Embryonic facial prominence (tissue), 1 donor: ENCODE data around the gene RALGPS1.
"Not testable (repeated sequence)": the region's sequence is repeated elsewhere in the genome, so short reads cannot be mapped to it uniquely, and the experiment has no call there.

Experiments
- DNase-seq: peaks from one replicate; pipeline ENCODE4 v3.0.0-alpha.2; 2016; ENCODE audit errors: extremely low spot score

RALGPS1 gene

DNA sequence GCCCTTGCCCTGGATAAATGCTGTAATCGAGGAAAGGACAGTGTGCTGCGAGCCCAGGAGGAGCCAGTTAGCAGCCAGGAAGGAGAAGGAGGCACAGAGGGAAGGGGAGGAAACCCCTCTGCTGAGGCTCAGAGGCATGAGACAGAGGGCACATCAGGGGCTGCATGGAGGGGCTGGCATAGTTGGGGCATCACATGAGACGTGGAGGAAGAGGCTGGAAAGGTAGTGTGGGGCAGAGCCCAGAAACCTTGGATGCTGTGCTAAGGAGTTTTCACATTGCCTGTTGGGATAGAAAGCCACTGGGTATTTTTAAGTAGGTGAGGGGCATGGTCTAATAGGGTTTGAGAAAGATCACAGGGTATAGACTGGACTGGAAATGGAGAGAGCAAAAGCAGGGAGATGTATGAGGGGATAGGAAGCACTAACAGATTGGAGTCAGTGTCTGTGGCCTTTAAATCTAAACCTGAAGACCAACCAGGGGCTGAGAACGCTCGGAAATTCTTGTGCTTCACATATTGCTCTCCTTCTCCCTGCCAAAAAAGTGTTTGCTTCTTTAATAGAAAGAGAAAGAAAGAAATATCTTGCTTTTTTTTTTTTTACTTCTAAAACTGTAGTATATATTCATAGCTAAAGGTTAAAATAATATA lies 240.9 kb downstream of the RALGPS1 start:
- DNase-seq, result no peak

DNA sequence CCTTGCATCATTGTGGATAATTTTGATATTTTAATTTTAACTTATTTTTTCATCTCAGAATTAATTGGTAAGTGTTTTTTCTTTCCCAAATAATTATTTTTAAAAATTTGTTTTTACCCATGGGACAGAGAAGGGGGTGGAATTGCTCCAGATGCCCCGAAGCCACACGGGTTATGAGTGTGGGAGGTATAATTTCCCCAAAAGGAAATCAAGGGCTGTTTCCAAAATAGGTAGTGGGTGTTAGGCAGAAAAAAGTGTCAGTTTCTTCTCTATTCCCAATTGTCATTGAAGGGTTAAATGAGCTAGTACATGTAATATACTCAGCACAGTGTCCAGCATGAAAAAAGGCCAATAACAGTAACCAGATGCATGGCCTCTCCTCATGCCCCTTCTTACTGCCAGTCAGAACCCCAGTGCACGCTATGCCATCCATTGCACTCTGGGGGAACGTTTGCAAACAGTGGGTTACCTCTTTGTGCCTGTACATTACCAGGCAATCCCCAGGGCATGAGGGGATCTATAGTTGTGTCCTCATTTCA lies 244.3 kb downstream of the RALGPS1 start:
- DNase-seq, result no peak

DNA sequence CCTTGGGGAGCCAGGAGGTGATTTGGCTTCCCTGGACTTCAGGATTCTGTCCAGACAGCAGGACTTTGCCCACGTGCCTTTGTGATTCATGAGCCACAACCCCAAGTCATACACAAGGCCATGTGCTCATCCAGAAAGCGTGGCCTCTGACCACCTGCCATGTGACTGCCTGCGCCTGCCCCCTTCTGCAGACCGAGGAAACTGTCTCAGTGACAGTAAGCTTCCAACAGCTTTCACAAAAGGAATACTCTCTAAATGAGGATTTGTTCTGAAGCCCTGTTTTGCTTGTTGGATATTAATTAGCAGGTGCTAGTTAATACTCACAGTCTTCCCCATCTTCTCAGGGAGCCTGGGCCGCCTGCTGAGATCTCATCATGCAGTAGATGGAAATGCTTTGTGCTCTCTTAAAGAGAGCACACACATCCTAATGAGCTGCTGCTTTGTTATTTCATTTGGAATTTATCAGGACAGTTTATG lies 244.8 kb downstream of the RALGPS1 start:
- DNase-seq, result no peak

DNA sequence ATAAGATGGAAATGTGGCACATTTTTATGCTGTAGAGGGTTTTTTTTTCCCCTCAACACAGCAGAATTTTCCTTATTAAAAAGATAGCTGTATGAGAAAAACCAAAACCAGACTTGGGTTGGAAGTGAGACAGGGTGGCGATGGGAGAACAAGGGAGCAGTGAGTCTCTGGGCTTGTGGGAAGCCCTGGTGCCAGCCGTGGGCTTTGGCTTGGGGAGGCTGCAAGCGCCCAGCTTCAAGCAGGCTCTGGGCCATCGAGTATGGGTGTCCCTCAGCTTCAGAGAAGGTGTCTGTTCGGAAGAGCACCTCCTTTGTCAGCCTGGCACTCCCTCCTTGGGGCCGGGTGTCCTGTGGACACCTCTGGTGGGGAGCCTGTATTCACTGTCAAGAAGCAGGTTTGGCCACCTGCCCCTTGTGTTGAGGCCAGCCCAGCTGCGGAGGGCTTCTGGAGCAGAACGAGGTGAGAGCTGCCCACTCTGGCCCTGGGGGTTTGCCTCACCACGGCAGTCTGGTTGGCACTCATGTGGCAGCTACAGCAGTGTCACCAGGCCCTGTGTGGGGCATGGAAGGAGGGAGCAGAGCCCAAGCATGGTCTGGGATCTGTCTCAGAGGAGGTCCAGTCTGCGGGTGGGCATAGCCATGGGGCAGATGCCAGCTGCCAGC lies 245.5 kb downstream of the RALGPS1 start:
- DNase-seq, result no peak

DNA sequence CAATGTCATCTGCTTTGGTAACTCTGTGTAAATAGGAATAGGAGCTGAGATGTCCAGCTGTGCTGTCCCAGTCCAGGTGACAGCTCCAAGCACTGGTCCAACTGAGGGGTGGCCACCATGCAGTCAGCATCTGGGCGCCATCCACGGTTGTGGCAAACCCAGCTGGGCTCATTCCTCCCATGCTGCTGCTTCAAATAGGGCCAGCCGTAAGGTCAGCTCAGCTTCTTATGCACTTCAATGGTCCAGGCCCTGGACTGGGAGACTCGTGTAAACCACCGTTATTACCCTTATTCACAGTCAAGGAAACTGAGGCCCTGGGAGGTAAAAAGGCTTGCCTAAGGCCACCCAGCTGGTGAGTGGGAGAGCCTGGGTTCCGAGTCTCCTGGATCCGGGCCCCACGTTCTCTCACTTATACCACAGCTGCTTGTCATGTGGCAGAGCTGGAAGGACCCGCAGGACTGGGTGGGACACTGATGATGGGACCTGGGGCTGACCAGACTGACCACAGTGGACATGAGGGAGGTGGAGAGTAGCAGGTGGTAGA lies 246.6 kb downstream of the RALGPS1 start:
- DNase-seq, result no peak

DNA sequence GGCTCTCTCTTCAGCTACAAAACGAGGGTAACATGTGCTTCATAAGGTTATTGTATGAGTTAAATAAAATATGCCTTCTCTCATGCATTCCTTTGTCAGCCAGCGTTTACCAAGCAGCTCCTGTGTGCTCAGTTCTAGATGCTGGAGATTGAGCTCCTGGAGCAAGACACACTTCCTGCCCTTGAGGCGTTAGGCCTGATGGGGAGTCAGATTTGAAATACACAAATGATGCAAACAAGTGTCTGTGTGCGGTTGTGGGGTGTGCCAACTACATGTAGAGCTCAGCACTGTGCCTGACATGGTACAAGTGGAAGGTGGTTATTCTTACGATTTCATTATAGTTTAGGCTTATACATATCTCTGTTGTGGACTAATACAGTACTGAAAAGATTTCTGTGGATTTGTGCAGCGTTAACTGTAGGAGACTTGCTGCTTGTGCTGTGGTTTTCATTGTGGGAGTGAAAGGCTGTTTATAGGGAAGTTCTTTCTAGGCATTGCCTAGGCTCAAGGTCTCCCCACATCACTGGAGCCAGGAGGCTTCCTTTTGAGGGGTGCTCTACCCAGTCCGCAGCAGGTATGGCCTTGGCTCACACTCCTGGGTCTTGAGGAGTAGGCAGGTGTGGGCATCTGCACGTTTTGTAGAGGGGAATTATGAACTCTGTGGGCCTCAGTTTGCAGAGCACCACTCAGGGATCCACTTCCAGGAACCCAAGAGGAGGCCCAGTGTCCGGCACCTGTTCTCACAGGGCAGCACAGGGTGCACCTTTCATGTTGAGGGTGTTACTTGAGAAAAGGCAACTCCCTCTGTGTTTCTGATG lies 247.7 kb downstream of the RALGPS1 start:
- DNase-seq, result no peak

DNA sequence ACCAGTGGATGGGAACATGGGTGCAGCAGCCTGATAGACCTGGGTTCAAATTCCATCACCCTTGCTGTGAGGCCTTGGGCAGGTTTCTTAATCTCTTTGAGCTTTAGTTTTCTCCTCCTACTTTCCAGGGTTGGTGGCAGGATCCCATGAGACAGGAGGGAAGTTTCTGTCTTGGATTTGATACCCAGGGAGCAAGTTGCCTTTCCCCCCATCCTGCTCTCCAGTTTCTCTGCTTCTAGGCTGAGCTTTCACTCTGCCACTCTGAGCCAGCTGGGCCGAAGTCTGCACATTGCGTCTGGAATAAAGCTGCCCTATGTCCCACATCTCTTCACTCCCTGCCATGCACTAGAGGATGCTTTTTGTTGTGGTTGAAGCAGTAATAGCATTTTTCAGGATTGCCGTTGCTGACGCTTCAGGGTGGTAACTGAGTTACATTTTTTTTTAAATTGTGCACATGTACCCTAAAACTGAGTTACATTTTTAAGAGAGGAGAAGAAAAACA lies 248.3 kb downstream of the RALGPS1 start:
- DNase-seq, result no peak

DNA sequence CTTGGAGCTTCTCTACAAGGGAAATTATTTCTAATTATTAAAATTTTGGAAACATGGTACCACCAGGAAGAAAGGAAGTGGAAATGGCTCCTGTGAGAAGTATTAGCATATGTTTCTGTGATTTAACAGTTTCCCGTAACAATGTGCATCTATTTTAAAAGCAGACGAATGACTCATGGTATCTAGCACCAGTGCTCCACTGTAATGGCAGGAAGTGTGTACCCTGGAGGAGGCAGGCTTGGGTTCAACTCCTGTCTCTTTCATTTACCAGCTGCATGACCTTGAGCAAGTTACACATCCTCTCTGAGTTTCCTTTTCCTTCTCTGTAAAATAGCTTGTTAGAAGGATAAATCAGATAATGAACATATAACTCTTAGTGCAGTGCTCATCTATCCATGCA lies 248.8 kb downstream of the RALGPS1 start:
- no peak for DNase-seq

DNA sequence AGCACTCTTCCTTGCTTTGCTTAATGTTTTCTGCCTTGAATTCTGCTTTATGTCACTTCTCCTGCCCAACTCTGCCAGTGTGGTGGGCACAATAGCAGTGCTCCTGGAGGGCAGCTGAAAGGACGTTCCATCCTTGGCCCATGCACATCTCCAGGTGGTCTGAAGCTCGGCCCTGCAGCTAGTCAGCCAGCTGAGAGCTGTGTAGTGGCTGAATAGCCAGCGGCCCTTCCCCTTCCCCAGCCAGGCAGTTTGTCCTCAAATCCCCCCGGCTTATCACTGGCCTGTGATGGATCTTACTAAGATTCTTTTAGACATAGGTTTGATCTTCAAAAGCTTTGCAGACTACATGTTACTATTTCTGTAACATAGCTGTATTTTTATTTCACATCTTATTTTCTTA lies 250.5 kb downstream of the RALGPS1 start:
- no peak for DNase-seq

DNA sequence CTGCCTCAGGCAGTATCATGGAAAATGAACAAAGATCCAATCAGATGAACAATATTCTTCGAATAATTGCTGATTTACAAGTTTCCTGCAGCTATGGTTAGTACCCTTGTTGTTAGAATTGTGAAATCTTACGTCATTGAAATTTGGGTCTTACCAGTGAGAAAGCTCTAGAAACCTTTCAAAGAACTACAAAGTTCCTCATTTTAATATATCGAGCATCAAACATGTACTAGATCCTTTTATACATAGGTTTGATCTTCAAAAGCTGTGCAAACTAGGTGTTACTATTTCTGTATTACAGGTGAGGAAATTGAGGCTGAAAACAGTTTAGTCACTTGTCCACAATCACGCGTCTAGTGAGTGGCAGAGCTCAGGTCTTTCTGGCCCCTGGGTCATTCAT lies 251.5 kb downstream of the RALGPS1 start:
- DNase-seq, result no peak

DNA sequence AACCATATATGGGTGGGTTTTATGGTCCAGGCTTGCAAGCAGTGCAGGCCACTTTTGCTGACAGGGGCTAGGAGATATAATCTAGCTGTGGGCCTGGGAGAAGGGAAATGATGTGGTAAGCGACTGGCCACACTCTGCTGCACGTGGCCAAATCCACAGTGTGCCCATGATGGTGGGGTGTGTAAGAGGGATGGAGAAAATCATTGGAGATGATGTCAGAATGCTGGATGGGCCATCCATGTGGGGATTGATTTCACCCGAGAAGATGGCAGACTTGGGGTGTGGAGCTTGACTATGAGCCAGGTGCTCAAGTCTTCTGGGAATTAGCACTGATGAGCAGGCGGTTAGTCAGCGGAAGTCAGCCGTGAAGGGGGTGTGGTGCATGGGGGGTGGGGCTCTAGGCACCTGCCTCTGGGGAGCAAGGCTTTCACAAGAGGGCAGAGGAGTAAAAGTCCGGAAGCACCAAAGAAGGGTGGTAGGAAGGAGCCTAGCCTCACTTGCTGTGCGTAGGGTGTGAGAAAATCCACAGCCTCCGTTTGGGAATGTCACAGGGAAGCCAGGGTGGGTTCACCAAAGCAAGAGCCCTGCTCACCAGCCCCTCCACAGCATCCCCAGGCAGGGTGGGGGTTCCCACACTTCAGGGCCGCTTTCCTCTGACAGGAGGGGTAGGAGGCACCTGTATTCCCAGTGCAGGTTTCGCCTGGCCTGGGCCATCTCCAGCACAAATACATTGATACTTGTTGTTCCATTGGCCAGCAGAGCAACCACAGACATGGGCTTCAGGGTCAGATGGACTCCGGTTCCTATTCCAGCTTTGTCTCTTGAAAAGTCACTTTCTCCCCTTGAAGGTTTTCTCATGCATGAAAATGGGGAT lies 252.3 kb downstream of the RALGPS1 start:
- no peak for DNase-seq

DNA sequence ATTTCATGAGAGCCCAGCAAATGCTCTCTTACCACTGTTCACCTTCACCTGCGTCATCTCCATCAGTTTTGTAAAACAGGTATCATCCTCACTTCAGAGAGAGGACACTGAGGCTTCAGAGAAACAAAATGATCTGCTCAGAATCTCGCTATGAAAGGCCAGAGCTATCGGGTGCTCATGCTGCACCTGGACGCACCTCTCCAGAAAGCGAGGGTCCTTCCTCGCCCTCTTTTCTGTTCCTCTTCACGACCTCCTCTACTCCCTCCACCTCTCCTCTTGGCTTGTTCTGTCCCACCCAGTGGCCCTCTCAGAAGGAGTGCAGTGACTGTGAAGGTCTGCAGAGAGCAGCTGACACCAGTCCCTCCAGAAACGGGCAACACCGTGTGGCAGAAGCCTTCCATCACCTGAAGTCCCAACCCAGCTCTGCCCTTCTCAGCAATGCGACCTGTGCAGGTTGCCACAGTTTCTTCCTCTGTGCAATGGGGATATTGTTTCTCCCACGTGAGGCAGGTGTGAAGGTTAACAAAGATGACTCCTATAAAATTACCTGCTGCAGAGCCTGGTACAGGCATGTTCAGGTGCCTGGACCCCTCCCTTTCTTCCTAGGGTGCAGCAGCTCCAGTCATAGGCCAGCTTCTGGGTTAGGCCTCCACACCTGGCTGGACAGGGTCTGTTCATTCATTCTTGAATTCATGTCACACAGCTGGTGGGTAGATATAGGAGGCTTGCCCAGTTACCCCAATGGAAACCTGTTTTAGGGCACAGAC lies 253.2 kb downstream of the RALGPS1 start:
- no peak for DNase-seq

DNA sequence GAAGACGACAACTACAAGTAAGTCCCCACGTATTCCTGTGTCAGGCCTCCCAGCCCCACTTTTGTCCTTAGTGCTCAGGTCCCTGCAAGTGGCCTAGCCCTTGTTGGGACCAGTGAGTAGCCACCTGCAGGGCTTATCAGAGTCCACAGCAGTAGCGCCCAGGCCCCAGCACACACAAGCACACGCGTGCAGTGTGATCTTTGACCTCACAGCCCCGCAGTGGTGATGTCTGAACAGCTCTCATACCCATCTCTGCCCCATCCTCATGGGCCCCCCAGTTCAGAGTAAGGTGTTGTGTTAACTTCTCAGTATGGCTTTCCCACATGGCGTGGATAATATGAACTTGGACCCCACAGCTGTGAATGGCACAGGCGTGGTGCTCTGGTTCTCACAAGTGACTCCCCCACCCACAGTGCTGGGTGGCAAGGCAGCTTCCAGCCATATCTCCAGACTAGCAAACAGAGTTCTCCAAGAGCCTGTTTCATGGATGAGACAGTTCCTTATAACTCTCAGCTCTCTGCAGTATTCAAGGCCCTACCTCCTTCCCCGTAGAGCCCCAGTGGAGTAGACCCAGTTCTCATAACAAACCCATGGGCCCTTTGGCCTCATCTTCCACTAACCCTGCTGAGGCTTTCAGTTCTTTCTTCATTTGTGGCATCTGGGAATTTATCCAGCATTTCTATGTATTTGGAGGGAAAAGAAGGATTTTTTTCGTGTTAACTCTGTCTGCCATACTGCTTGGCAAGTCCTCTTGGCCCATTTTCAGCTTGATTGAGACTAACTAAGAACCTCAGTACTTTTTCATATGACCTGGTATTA lies 254.4 kb downstream of the RALGPS1 start:
- no peak for DNase-seq

DNA sequence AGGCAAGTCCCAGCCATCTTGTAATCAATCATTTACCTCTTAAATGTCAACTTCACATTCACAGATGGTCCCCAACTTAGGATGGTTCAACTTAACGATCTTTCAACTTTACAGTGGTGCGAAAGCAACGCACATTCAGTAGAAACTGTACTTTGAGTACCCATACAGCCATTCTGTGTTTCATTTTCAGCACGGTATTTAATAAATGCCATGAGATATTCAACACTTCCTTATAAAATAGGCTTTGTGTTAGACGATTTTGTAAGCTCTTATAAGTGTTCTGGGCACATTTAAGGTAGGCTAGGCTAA lies 254.9 kb downstream of the RALGPS1 start:
- no peak for DNase-seq

DNA sequence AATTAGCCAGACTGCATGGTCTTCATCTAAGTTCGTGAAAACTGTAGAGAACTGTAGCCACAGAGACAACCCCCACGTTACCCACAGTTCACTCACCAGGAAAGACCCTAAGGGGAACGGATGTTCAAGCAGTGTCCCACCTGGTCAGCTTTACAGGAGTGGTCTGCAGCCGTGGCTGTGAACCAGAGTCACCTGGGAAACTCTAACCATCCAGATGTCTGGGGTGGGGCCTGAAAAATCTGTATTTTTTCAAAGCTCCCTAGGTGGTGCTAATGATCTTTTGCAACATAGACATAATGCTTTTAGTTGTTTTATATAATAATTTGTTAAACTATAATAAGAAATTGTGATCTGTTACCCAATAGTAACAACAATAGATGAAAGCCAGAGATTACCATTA lies 255.5 kb downstream of the RALGPS1 start:
- DNase-seq, result no peak

DNA sequence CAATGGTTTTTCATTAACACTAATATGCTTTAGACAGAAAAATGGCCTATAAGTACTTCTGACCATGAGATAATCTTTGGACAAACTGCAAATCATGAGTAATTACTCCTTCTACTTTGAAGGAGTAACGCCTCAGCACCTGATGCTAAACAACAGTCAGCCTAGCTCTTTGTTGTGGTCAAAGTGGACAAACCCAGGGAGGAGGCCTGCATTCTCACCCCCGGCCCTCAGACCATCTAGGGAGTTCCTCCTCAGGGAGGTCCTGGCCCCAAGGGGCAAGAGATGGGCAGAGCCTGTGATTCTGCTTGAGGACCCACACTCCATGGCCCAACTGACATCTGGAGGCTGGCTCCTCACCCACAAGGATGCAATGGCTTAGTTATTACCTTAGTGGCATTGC lies 256.1 kb downstream of the RALGPS1 start:
- no peak for DNase-seq

DNA sequence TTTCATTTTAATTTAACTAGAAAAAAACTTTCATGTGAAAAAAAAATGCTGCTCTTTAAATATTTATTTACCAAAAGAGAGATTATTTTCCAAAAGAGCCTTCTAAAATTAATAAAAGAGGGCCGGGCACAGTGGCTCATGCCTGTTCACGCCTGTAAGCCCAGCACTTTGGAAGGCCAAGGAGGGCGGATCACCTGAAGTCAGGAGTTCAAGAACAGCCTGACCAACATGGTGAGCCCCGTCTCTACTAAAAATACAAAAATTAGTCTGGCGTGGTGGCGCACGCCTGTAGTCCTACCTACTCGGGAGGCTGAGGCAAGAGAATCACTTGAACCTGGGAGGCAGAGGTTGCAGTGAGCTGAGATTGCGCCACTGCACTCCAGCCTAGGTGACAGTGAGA lies 256.8 kb downstream of the RALGPS1 start:
- DNase-seq, result not testable (repeated sequence)

DNA sequence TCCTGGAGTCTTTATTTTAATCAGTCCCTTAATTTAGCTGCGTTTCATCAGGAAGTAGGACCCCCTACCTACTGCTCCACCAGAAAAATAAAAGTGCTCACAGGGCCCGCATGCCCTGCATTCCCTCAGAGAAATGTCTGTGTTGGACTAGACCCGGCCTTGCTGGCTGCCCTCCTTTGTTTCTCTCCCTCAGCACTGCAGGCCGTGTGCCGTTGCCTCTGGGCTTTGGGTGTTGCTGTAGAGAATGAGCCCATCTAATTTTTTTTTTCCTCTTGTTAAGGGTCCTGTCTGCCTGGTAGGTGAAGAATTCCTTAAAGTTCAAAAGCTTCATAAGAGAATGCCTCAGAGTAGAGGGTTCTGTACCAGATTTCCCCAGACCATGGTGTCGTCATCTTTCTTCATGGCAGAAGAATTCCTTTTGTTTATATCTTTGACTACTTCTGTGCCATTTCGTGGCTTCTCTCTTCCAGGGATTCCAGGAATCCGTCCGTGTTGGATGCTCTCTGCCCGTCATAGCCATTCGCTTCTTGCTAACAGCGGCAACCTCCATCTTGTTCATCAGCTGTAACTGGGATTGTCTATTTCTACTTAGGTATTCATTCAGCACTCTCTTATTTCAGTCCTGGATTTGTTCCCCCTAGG lies 257.6 kb downstream of the RALGPS1 start:
- DNase-seq, result no peak

DNA sequence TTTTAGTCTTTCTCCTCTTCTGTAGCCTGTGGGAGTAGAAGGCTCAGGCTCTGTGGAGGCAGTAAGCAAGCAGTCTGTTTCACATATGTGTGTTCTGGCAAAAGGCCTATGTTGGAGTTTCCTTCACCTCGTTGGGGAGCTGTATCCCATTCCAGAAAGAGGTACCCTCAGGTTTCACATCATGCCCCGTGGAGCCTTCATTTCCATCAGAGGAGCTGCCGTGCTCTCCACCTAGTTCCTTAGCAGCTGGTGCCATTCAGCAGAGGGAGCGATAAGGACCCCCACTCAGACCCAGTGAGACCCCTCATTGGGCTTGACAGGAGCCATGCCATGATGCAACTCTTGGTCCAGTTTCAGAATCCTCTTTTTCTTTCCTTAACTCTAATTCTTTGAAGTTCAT lies 258.5 kb downstream of the RALGPS1 start:
- no peak for DNase-seq
